CD4-positive, alpha-beta memory T cell (primary cell): Measurements from ENCODE around the gene TMEM33. TPM values are rescaled to one million over a fixed set of nuclear protein-coding genes. Genes with fewer than 3 reads are reported as not detected.
A peak's percentile ranks its signal among the peaks of the same experiment; 100 is the strongest.

Experiments
- CTCF ChIA-PET: fragments of 350-600 bp; sonication (Branson Sonifier 250); formaldehyde crosslinking; loops from one replicate; lab custom pipeline; 2021; ENCODE audit warnings: inconsistent platforms; ENCODE audit not compliant: partially characterized antibody; lab: Charles Lee
- POLR2A ChIA-PET: fragments of 350-600 bp; sonication (Branson Sonifier 250); formaldehyde crosslinking; loops from one replicate; lab custom pipeline; 2021; ENCODE audit not compliant: partially characterized antibody; lab: Charles Lee
- DNase-seq, 5 donors: peaks; one replicate each; pipeline versions ENCODE4 v3.0.0 to v3.0.0-alpha.2; 2020 to 2022; ENCODE audit warnings: mixed read lengths in 1 of 5
- H3K27ac ChIP-seq: one replicate; pipeline ENCODE4 v1.7.0; 2013; ENCODE audit warnings: low read depth, low read length
- H3K27me3 ChIP-seq: 2 replicates; pipeline ENCODE4 v1.7.0; 2013; ENCODE audit warnings: mild to moderate bottlenecking, low read length, moderate library complexity; ENCODE audit not compliant: insufficient read depth
- H3K36me3 ChIP-seq: 2 replicates; pipeline ENCODE4 v1.7.0; 2013; ENCODE audit warnings: mild to moderate bottlenecking, low read length, moderate library complexity; ENCODE audit not compliant: insufficient read depth
- H3K4me1 ChIP-seq: 2 replicates; pipeline ENCODE4 v1.7.0; 2013; ENCODE audit warnings: mild to moderate bottlenecking, low read length, moderate library complexity; ENCODE audit not compliant: insufficient read depth
- H3K4me3 ChIP-seq, 2 donors: one replicate each; pipeline ENCODE4 v1.7.0; 2013; ENCODE audit warnings: low read length in 2 of 2, mild to moderate bottlenecking in 1 of 2
- H3K9me3 ChIP-seq, 2 donors: one replicate each; pipeline ENCODE4 v1.7.0; 2013; ENCODE audit warnings: low read length in 2 of 2, control low read depth in 1 of 2; ENCODE audit not compliant: control insufficient read depth in 1 of 2
- H3K27ac Mint-ChIP-seq, 7 donors: one replicate each; pipeline ENCODE4 v1.8.0; 2020 to 2021; ENCODE audit warnings: mixed read lengths in 7 of 7, mild to moderate bottlenecking in 6 of 7, inconsistent platforms in 3 of 7, moderate library complexity in 3 of 7
- H3K27me3 Mint-ChIP-seq, 2 donors: one replicate each; pipeline ENCODE4 v1.8.0; 2020 to 2021; ENCODE audit warnings: mixed read lengths in 2 of 2
- H3K36me3 Mint-ChIP-seq, 2 donors: one replicate each; pipeline ENCODE4 v1.8.0; 2020 to 2021; ENCODE audit warnings: mixed read lengths in 2 of 2, inconsistent platforms in 1 of 2, mild to moderate bottlenecking in 1 of 2
- H3K4me1 Mint-ChIP-seq, 4 donors: one replicate each; pipeline ENCODE4 v1.8.0; 2020 to 2021; ENCODE audit warnings: mixed read lengths in 4 of 4, mild to moderate bottlenecking in 1 of 4
- H3K4me3 Mint-ChIP-seq, 8 donors: one replicate each; pipeline ENCODE4 v1.8.0; 2020 to 2021; ENCODE audit warnings: mixed read lengths in 8 of 8, mild to moderate bottlenecking in 7 of 8, moderate library complexity in 6 of 8, inconsistent platforms in 3 of 8
- H3K9me3 Mint-ChIP-seq, 8 donors: one replicate each; pipeline ENCODE4 v1.8.0; 2020 to 2021; ENCODE audit warnings: mixed read lengths in 8 of 8, mild to moderate bottlenecking in 5 of 8, inconsistent platforms in 3 of 8, moderate library complexity in 1 of 8
- intact Hi-C: fragments of 100-400 bp; cut with micrococcal nuclease; formaldehyde crosslinking; loops from one replicate; pipeline ENCODE4 v1.15.1; 2023
- polyA plus RNA-seq, 2 donors: library from polyadenylated mRNA; unstranded; fragments of 300-500 nt; fragmentation: Illumina TruSeq; gene quantifications; one replicate each; pipeline ENCODE4 v1.2.3, GENCODE V29; 2021
- total RNA-seq, 2 experiments: library from RNA; stranded (reverse); gene quantifications; one replicate each; pipeline ENCODE4 v1.2.3, GENCODE V29; 2021

The TMEM33 gene
- total RNA-seq: 10 to 100 TPM; 41.7 to 43.6 TPM
- 10 to 100 TPM; 15.0 to 25.8 TPM for polyA plus RNA-seq

- Histone ChIP-seq H3K27me3 (no peaks in the 10 kb centered on the region), H3K4me3 (peak within 1 kb of the TSS; percentile 68 to 89), H3K27ac (peak within 1 kb of the TSS; percentile 73), H3K9me3 (no peaks in the 10 kb centered on the region), H3K36me3 (peaks cover 8% of the 10 kb centered on the region), H3K4me1 (peaks cover 40% of the 10 kb centered on the region)
- Mint-ChIP-seq H3K4me3 (peak within 1 kb of the TSS; percentile 95 to 98 (median 96)), H3K4me1 (peaks cover 32 to 57% (median 46%) of the 10 kb centered on the region in 4 donors), H3K27me3 (peaks cover 0 to 3% of the 10 kb centered on the region in 2 donors), H3K27ac (peak within 1 kb of the TSS; percentile 48 to 93 (median 92)), H3K9me3 (peaks cover 0 to 2% (median 0%) of the 10 kb centered on the region in 8 donors), H3K36me3 (peaks cover 14 to 26% of the 10 kb centered on the region in 2 donors)
- ChIA-PET CTCF (interaction anchor here (1.5 kb wide), 1 partner anchor 12 kb away, joined by 3 read pairs; no protein-coding TSS in a partner anchor), POLR2A (interaction anchor here (0.8 to 3.1 kb wide), 2 partner anchors 56 to 57 kb away, joined by 3 to 19 read pairs; partner anchors contain the start of gene SLC30A9)
- intact Hi-C loops: loop anchor here (1.0 kb wide), 1 partner anchor 55 kb away; the partner anchor contains the start of gene SLC30A9
- DNase-seq: peak; percentile 77 to 84 (median 78)
These were observed at the start of gene TMEM33 for GRCh38 chr4:41934901-41935651. TSS of gene TMEM33 (plus strand) at chr4:41935429. CDS start at chr4:41935485, 56 bp downstream.

GRCh38 chr4:41885456-41885855 lies 49.8 kb upstream of the TMEM33 start:
- intact Hi-C loops: no loop called here
- Mint-ChIP-seq H3K9me3 (no peaks in the 10 kb centered on the region), H3K27me3 (peaks cover 33 to 35% of the 10 kb centered on the region in 2 donors), H3K4me3 (no peak overlapping the region), H3K4me1 (peaks cover 7 to 19% (median 12%) of the 10 kb centered on the region in 4 donors), H3K36me3 (no peaks in the 10 kb centered on the region), H3K27ac (no peak overlapping the region)
- no peak for DNase-seq
- Histone ChIP-seq H3K27me3 (peaks cover 15% of the 10 kb centered on the region), H3K36me3 (no peaks in the 10 kb centered on the region), H3K27ac (no peak overlapping the region), H3K4me3 (no peak overlapping the region), H3K4me1 (peaks cover 13% of the 10 kb centered on the region), H3K9me3 (no peaks in the 10 kb centered on the region)
- ChIA-PET CTCF (interaction anchor here (0.8 to 1.5 kb wide), 3 partner anchors 10 to 11 kb away, joined by 3 to 6 read pairs (median 3); no protein-coding TSS in a partner anchor), POLR2A (no interaction called here)

GRCh38 chr4:41887277-41887676 lies 48.0 kb upstream of the TMEM33 start:
- H3K4me1 Mint-ChIP-seq: peaks cover 0 to 10% (median 3%) of the 10 kb centered on the region in 4 donors
- no peak overlapping the region for H3K4me3 Mint-ChIP-seq
- H3K9me3 Mint-ChIP-seq: no peaks in the 10 kb centered on the region
- Histone ChIP-seq H3K4me1 (peaks cover 1% of the 10 kb centered on the region), H3K36me3 (no peaks in the 10 kb centered on the region), H3K9me3 (no peaks in the 10 kb centered on the region), H3K4me3 (no peak overlapping the region), H3K27me3 (peaks cover 3% of the 10 kb centered on the region), H3K27ac (no peak overlapping the region)
- ChIA-PET CTCF (interaction anchor here (0.8 to 5.1 kb wide), 11 partner anchors 8 to 607 kb away, joined by 3 to 40 read pairs (median 4); no protein-coding TSS in a partner anchor), POLR2A (interaction anchor here (1.1 kb wide), 1 partner anchor 103 kb away, joined by 3 read pairs; the partner anchor contains the start of gene SLC30A9)
- peaks cover 28 to 34% of the 10 kb centered on the region in 2 donors for H3K27me3 Mint-ChIP-seq
- no peaks in the 10 kb centered on the region for H3K36me3 Mint-ChIP-seq
- intact Hi-C loops: no loop called here
- no peak for DNase-seq
- H3K27ac Mint-ChIP-seq: no peak overlapping the region

- Mint-ChIP-seq H3K27me3 (peaks cover 31 to 36% of the 10 kb centered on the region in 2 donors), H3K27ac (no peak overlapping the region), H3K36me3 (no peaks in the 10 kb centered on the region), H3K9me3 (no peaks in the 10 kb centered on the region), H3K4me3 (no peak overlapping the region), H3K4me1 (peaks cover 0 to 4% (median 1%) of the 10 kb centered on the region in 4 donors)
- H3K4me3 ChIP-seq: no peak overlapping the region
- H3K9me3 ChIP-seq: no peaks in the 10 kb centered on the region
- no peaks in the 10 kb centered on the region for H3K27me3 ChIP-seq
- intact Hi-C loops: loop anchor here (1.0 kb wide), 1 partner anchor 607 kb away; no protein-coding TSS in a partner anchor
- POLR2A ChIA-PET: interaction anchor here (1.1 kb wide), 1 partner anchor 102 kb away, joined by 3 read pairs; the partner anchor contains the start of gene SLC30A9
- H3K4me1 ChIP-seq: no peaks in the 10 kb centered on the region
- peak in 3 of 5 donors; percentile 29 to 34 (median 32) for DNase-seq
- CTCF ChIA-PET: interaction anchor here (0.8 to 5.1 kb wide), 15 partner anchors 9 to 608 kb away, joined by 3 to 40 read pairs (median 4); no protein-coding TSS in a partner anchor
- H3K36me3 ChIP-seq: no peaks in the 10 kb centered on the region
- H3K27ac ChIP-seq: no peak overlapping the region
These were observed 47.2 kb upstream of the TMEM33 start for GRCh38 chr4:41887821-41888686.

GRCh38 chr4:41888687-41889074 lies 46.5 kb upstream of the TMEM33 start:
- H3K4me1 Mint-ChIP-seq: no peaks in the 10 kb centered on the region
- H3K27ac Mint-ChIP-seq: no peak overlapping the region
- no peak for DNase-seq
- ChIA-PET POLR2A (no interaction called here), CTCF (interaction anchor here (0.7 to 5.1 kb wide), 9 partner anchors 9 to 609 kb away, joined by 3 to 40 read pairs (median 3); no protein-coding TSS in a partner anchor)
- peaks cover 31% of the 10 kb centered on the region in 2 donors for H3K27me3 Mint-ChIP-seq
- Histone ChIP-seq H3K27ac (no peak overlapping the region), H3K36me3 (no peaks in the 10 kb centered on the region), H3K9me3 (no peaks in the 10 kb centered on the region), H3K27me3 (no peaks in the 10 kb centered on the region), H3K4me3 (no peak overlapping the region), H3K4me1 (no peaks in the 10 kb centered on the region)
- no peaks in the 10 kb centered on the region for H3K36me3 Mint-ChIP-seq
- no peaks in the 10 kb centered on the region for H3K9me3 Mint-ChIP-seq
- intact Hi-C loops: loop anchor here (1.0 kb wide), 1 partner anchor 607 kb away; no protein-coding TSS in a partner anchor
- H3K4me3 Mint-ChIP-seq: no peak overlapping the region

GRCh38 chr4:41889317-41889716 lies 45.9 kb upstream of the TMEM33 start:
- CTCF ChIA-PET: interaction anchor here (0.7 to 5.1 kb wide), 5 partner anchors 8 to 609 kb away, joined by 3 to 40 read pairs (median 9); no protein-coding TSS in a partner anchor
- peaks cover 31% of the 10 kb centered on the region in 2 donors for H3K27me3 Mint-ChIP-seq
- intact Hi-C loops: no loop called here

More at GRCh38 chr4:41889317-41889716, 45.9 kb upstream of the TMEM33 start:
- Histone ChIP-seq H3K27me3 (no peaks in the 10 kb centered on the region), H3K9me3 (no peaks in the 10 kb centered on the region), H3K4me3 (no peak overlapping the region), H3K4me1 (no peaks in the 10 kb centered on the region), H3K27ac (no peak overlapping the region), H3K36me3 (no peaks in the 10 kb centered on the region)
- no peak overlapping the region for H3K27ac Mint-ChIP-seq
- no peaks in the 10 kb centered on the region for H3K36me3 Mint-ChIP-seq
- no peaks in the 10 kb centered on the region for H3K9me3 Mint-ChIP-seq
- H3K4me1 Mint-ChIP-seq: no peaks in the 10 kb centered on the region
- no peak overlapping the region for H3K4me3 Mint-ChIP-seq
- no peak for DNase-seq
- POLR2A ChIA-PET: no interaction called here
